HUES64 (cell line): Measurements from ENCODE around the gene TMX1.

Experiments used
- H3K27ac ChIP-seq: 2 replicates; pipeline ENCODE4 v1.7.0; 2013; ENCODE audit warnings: low read depth, low read length, inconsistent platforms
- H3K27me3 ChIP-seq: 2 replicates; pipeline ENCODE4 v1.6.1; 2013; ENCODE audit warnings: mild to moderate bottlenecking, low read length; ENCODE audit not compliant: insufficient read depth
- H3K36me3 ChIP-seq: 2 replicates; pipeline ENCODE4 v1.6.1; 2013; ENCODE audit warnings: mild to moderate bottlenecking, low read length; ENCODE audit not compliant: insufficient read depth
- H3K4me1 ChIP-seq: 2 replicates; pipeline ENCODE4 v1.6.1; 2013; ENCODE audit warnings: mild to moderate bottlenecking, low read length, moderate library complexity; ENCODE audit not compliant: insufficient read depth
- H3K4me3 ChIP-seq: 2 replicates; pipeline ENCODE4 v1.5.1; 2013; ENCODE audit warnings: mild to moderate bottlenecking, low read length, moderate library complexity
- H3K9ac ChIP-seq: 2 replicates; pipeline ENCODE4 v1.6.1; 2013; ENCODE audit warnings: mild to moderate bottlenecking, low read depth, low read length
- H3K9me3 ChIP-seq: 2 replicates; pipeline ENCODE4 v1.6.1; 2013; ENCODE audit warnings: low read depth, low read length; ENCODE audit not compliant: insufficient read depth
- WGBS: fragments of 150-250, 120-280 bp; methylation state at CpG from one replicate; pipeline ENCODE4 v1.1.7; 2013; ENCODE audit warnings: missing lambda C conversion rate; 5-methylcytosine and 5-hydroxymethylcytosine counted together

TMX1 gene

GRCh38 chr14:51244591-51244990, 4.5 kb downstream of the TMX1 start:
- Histone ChIP-seq H3K4me1 (peaks cover 49% of the 10 kb centered on the region), H3K36me3 (peaks cover 58% of the 10 kb centered on the region), H3K27ac (no peak overlapping the region), H3K9me3 (no peaks in the 10 kb centered on the region), H3K4me3 (no peak overlapping the region), H3K9ac (no peak overlapping the region), H3K27me3 (no peaks in the 10 kb centered on the region)
- WGBS = 96% methylated on average over 4 of the region's 5 CpGs

GRCh38 chr14:51246032-51246431, 6.0 kb downstream of the TMX1 start:
- H3K9me3 ChIP-seq = no peaks in the 10 kb centered on the region
- peak overlapping the region; percentile 34; the same call in 1 of the 2 replicates for H3K27ac ChIP-seq
- no peaks in the 10 kb centered on the region for H3K27me3 ChIP-seq
- H3K4me1 ChIP-seq = peaks cover 49% of the 10 kb centered on the region
- no peak overlapping the region for H3K4me3 ChIP-seq
- peaks cover 72% of the 10 kb centered on the region for H3K36me3 ChIP-seq
- no peak overlapping the region for H3K9ac ChIP-seq
- 82% methylated on average over 3 of the region's 4 CpGs for WGBS

- 96% methylated on average over 4 of the region's 4 CpGs for WGBS
- H3K9ac ChIP-seq = no peak overlapping the region; the same call in 1 of the 2 replicates
- H3K27ac ChIP-seq = no peak overlapping the region
- H3K9me3 ChIP-seq = no peaks in the 10 kb centered on the region
- H3K36me3 ChIP-seq = peaks cover 95% of the 10 kb centered on the region
- H3K4me1 ChIP-seq = peaks cover 32% of the 10 kb centered on the region
- H3K4me3 ChIP-seq = no peak overlapping the region
- no peaks in the 10 kb centered on the region for H3K27me3 ChIP-seq
Measured at GRCh38 chr14:51248016-51248987, 8.3 kb downstream of the TMX1 start.

GRCh38 chr14:51251486-51251885, 11.4 kb downstream of the TMX1 start:
- Histone ChIP-seq H3K36me3 (peaks cover 98% of the 10 kb centered on the region), H3K4me3 (no peak overlapping the region), H3K4me1 (peaks cover under 1% of the 10 kb centered on the region; the same call in 1 of the 2 replicates), H3K9me3 (no peaks in the 10 kb centered on the region), H3K27ac (no peak overlapping the region), H3K9ac (no peak overlapping the region), H3K27me3 (no peaks in the 10 kb centered on the region)
- WGBS = 96% methylated on average over 4 of the region's 4 CpGs

- Histone ChIP-seq H3K4me3 (no peak overlapping the region), H3K36me3 (peaks cover 96% of the 10 kb centered on the region), H3K9me3 (peaks cover 3% of the 10 kb centered on the region; the same call in 1 of the 2 replicates), H3K4me1 (no peaks in the 10 kb centered on the region), H3K27ac (no peak overlapping the region), H3K9ac (no peak overlapping the region), H3K27me3 (no peaks in the 10 kb centered on the region)
Measured at GRCh38 chr14:51253880-51254279, 13.8 kb downstream of the TMX1 start.

GRCh38 chr14:51258280-51258679, 18.2 kb downstream of the TMX1 start:
- Histone ChIP-seq H3K9me3 (peaks cover 3% of the 10 kb centered on the region; the same call in 1 of the 2 replicates), H3K4me1 (peaks cover 9% of the 10 kb centered on the region; the same call in 1 of the 2 replicates), H3K27ac (no peak overlapping the region), H3K36me3 (peaks cover 70% of the 10 kb centered on the region), H3K9ac (no peak overlapping the region), H3K27me3 (no peaks in the 10 kb centered on the region), H3K4me3 (no peak overlapping the region)
- WGBS = no CpG with 5 or more reads among the region's 1 CpG

- H3K9ac ChIP-seq = no peak overlapping the region
- H3K4me3 ChIP-seq = no peak overlapping the region
- peaks cover 3% of the 10 kb centered on the region; the same call in 1 of the 2 replicates for H3K9me3 ChIP-seq
- no peaks in the 10 kb centered on the region for H3K27me3 ChIP-seq
- H3K27ac ChIP-seq = no peak overlapping the region
- peaks cover 66% of the 10 kb centered on the region for H3K36me3 ChIP-seq
- H3K4me1 ChIP-seq = peaks cover 9% of the 10 kb centered on the region; the same call in 1 of the 2 replicates
Measured at GRCh38 chr14:51258788-51259187, 18.7 kb downstream of the TMX1 start.

GRCh38 chr14:51260225-51260624, 20.2 kb downstream of the TMX1 start:
- Histone ChIP-seq H3K4me1 (peaks cover 9% of the 10 kb centered on the region; the same call in 1 of the 2 replicates), H3K27ac (no peak overlapping the region), H3K36me3 (peaks cover 64% of the 10 kb centered on the region), H3K9me3 (peaks cover 3% of the 10 kb centered on the region; the same call in 1 of the 2 replicates), H3K4me3 (no peak overlapping the region), H3K9ac (no peak overlapping the region), H3K27me3 (no peaks in the 10 kb centered on the region)
- 100% methylated on average over 2 of the region's 3 CpGs for WGBS

GRCh38 chr14:51261151-51261550, 21.1 kb downstream of the TMX1 start:
- H3K4me3 ChIP-seq = no peak overlapping the region
- H3K4me1 ChIP-seq = peaks cover 9% of the 10 kb centered on the region; the same call in 1 of the 2 replicates
- H3K27ac ChIP-seq = no peak overlapping the region
- no peak overlapping the region for H3K9ac ChIP-seq
- H3K9me3 ChIP-seq = peaks cover 3% of the 10 kb centered on the region; the same call in 1 of the 2 replicates
- no peaks in the 10 kb centered on the region for H3K27me3 ChIP-seq
- peaks cover 55% of the 10 kb centered on the region for H3K36me3 ChIP-seq
- 95% methylated on average over 2 of the region's 2 CpGs for WGBS

GRCh38 chr14:51262868-51263267, 22.8 kb downstream of the TMX1 start:
- Histone ChIP-seq H3K36me3 (peaks cover 40% of the 10 kb centered on the region), H3K4me1 (peaks cover 9% of the 10 kb centered on the region; the same call in 1 of the 2 replicates), H3K27ac (no peak overlapping the region), H3K9me3 (peaks cover 3% of the 10 kb centered on the region; the same call in 1 of the 2 replicates), H3K27me3 (no peaks in the 10 kb centered on the region), H3K4me3 (no peak overlapping the region), H3K9ac (no peak overlapping the region)
- WGBS = 93% methylated on average over 2 of the region's 2 CpGs

- peaks cover 4% of the 10 kb centered on the region; the same call in 1 of the 2 replicates for H3K36me3 ChIP-seq
- no peaks in the 10 kb centered on the region for H3K27me3 ChIP-seq
- H3K27ac ChIP-seq = no peak overlapping the region
- WGBS = no CpG with 5 or more reads among the region's 1 CpG
- no peaks in the 10 kb centered on the region for H3K9me3 ChIP-seq
- H3K9ac ChIP-seq = no peak overlapping the region
- no peak overlapping the region for H3K4me3 ChIP-seq
- H3K4me1 ChIP-seq = no peaks in the 10 kb centered on the region
Measured at GRCh38 chr14:51269634-51270033, 29.6 kb downstream of the TMX1 start.
